Left colon (tissue), 2 donors: ENCODE results near the gene TSPAN9. TPM values are rescaled to one million over a fixed set of nuclear protein-coding genes. Genes with fewer than 3 reads are reported as not detected.

Experiments
- ATAC-seq: fragments of 200-7000 bp; cut with Tn5 transposase; one replicate; pipeline ENCODE4 v1.9.1; 2020; ENCODE audit warnings: mild to moderate bottlenecking, moderate library complexity
- DNase-seq, 2 donors: peaks; one replicate each; pipeline ENCODE4 v3.0.0-alpha.2; 2020
- intact Hi-C, 2 donors: fragments of 100-400 bp; cut with DNase I in 1 of 2; cut with micrococcal nuclease in 1 of 2; formaldehyde crosslinking; loops; one replicate each; pipeline versions ENCODE4 v1.11.2 to v1.14.0; 2022; cut with DNase I, micrococcal nuclease
- total RNA-seq, 2 donors: library from RNA; stranded (reverse); fragmentation: NEBNext Ultra II Directional; extraction: Animal tissue kit (Norgen Biotek cat#: 25700); gene quantifications; one replicate each; pipeline ENCODE4 v1.2.1, GENCODE V29; 2021
- donor health status: DM: no; HTN: no; CAD: no.
- donor health status: DM: yes; HTN: yes; CAD: no.

The TSPAN9 gene
- total RNA-seq, 2 donors from 2014 or later: 7.1 to 9.6 TPM

- no peak for ATAC-seq
- no peak for DNase-seq
- intact Hi-C loops: no loop called here
Measured at GRCh38 chr12:3219233-3219632, 142.1 kb downstream of the TSPAN9 start.

DNA sequence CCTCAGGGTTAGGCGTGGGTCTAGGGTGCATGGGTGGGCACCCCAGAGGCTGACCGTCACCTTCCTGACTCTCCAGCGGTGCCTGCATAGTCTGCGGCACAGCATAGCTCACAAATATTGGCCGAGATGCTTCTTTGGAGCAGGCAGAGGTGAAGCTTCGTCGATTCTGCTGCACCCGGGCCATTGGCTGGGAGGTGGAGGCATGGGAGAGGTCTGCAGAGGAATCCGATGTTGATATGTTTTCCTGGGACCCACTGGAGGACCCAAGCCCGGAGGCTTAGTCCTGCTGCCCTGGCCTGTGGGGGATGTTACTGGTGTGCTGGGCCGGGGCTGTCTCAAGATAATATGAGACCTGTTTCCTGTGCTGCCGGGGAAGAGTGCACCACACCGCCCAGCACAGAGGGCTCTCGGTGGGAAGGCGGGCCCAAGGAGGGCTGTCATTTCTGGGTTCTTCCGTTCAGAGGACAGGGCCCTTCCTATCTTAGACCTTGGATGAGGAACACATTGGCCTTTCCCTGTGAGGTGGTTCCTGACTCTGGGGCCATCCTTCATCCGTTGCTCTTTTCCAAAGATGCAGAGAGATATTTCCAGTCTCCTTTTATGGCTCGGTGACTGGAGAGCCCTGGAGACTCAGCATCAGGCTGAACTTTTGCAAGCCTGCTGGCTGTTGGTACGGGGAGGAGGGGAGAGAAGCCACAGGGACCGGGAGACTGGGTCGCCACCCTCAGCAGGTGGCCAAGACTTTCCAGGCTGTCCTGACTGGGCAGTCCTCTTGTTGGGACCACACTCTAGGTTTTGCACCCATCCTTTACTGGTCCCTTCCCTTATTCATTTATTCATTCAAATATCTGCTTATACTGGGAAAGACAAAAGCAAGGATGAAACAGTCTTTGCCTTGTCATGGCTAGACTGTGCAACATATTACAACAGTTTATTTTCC, 143.5 kb downstream of the TSPAN9 start:
- DNase-seq: no peak
- no peak for ATAC-seq
- intact Hi-C loops: no loop called here

DNA sequence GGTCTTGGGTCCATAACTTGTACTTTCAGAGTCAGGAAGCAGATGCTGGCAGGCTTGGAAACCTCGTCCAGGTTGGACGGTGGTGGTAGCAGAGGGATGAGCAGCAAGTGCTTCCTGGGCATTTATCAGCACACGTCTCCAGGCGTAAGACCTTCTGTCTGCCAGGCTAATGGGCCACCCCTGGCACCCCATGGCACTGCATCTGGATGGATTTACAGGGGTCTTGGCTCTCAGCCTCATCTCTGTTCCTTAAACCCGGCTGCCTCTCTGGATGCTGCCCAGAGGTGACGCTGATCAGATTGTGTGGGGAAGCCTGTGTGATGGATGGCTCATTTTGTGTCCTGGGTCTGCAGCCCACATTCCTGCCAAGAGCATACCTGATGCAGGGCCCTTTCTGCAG, 145.1 kb downstream of the TSPAN9 start:
- no peak for ATAC-seq
- no peak for DNase-seq
- intact Hi-C loops: no loop called here

DNA sequence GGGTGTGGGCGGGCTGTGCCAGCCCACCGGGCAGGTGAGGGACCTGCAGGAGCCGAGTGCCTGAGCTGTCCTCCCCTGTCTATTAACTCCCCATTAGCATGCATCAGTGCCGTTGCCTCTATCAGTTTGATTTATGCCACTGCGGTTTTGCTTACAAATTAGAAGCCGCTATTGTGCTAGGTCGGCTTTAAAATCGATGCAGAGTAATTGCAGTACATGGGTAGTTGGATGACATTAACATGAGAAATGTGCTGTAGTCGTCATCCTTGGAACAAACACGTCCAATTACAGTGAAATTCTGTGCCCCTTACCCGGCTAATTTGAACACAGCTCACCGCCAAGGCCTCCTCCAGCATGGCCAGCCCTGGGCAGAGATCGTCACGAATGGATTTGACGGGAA, 145.8 kb downstream of the TSPAN9 start:
- DNase-seq (no peak), ATAC-seq (no peak)
- intact Hi-C loops: no loop called here

DNA sequence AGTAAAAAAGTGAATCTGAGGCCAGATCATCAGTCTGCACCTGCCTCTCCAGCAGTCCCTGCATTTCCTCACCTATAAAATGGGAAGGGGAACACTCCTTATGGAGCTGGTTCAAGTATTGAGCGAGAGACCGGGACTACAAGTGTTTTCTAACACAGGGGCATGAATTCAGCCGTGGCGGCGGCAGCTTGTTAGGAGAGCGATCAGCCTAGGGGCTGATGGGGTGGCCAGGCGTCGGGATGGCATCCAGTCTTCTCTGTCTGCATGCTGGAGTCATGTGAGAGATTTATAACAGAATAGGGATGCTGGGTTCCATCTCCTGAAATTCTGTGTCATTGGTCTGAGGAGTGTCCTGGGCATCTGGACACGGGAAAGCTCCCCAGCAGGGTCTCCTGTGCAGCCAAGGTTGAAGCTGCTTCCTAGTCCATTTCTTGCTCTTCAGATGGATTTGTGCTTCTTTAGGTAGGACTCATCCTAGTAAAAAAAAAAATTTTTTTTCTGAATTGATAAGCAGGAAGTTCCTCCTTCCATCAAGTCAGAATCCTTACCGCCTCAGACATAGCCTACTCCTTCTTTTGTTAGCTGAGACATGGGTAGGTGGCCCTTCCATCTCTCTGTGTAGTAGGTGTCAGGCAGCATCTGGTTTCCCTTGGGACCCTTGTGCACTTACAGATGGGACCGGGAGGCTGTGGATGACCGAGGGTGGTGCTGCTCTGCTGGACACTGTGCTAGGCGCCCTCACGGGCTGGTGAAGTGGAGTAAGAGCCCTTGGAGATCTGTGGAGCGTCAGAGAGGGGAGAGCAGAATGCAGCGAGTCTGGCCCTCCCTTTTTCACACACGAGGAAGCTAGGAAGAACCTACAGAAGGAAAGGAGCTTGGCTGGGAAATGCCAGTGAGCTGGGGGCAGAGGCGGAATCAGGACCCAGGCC, 146.7 kb downstream of the TSPAN9 start:
- ATAC-seq (no peak), DNase-seq (no peak)
- intact Hi-C loops: no loop called here

- intact Hi-C loops: no loop called here
- ATAC-seq (no peak), DNase-seq (no peak)
Measured at GRCh38 chr12:3224530-3224903, 147.3 kb downstream of the TSPAN9 start.

- intact Hi-C loops: no loop called here
- no peak for ATAC-seq
- no peak for DNase-seq
Measured at GRCh38 chr12:3225154-3225795, 148.1 kb downstream of the TSPAN9 start.

GRCh38 chr12:3225796-3226180, 148.6 kb downstream of the TSPAN9 start:
- intact Hi-C loops: no loop called here
- ATAC-seq (no peak), DNase-seq (no peak)

- intact Hi-C loops: no loop called here
- ATAC-seq (no peak), DNase-seq (no peak)
Measured at GRCh38 chr12:3226264-3226663, 149.1 kb downstream of the TSPAN9 start.

DNA sequence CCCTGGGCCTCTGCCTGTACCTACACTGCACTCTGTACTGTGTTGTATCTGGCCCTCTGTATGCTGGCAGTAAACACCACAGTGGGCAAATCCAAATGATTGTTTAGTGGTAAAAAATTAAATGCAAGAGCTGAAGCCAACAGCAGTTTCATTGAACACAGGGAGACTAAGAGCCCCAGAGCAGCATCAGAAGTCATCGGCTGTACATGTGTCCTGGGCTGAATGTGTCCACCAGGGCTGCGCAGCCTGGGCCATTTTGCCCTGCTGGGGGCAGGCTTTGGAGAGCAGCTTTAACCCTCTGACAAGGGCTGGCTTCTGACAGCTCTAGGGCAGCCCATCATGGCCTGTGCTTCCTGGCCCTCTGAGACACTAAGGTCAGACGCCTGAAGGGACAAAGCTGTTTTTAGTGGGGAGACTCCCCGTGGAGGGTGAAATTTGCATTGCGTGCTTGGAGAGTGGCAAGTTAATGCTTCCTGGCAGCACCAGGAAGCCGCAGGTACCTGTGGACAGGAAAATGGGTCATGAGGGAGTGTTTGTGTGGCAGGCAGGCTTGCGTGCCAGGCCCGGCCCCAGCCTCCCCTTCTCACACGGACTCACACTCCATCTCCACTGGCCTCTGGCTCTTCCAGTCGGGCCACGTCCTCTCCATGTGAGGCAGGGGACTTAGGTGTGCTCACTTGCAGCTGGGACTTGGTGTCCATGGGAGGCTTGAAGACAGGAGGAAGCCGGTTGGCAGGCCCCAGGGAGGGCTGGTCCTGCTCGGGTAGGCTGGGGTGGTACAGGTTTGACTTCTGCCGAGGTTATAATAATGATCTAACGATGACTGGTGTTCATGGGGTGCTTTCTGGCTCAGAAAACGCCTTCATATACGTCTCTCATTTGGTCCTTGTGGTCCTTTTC, 150.1 kb downstream of the TSPAN9 start:
- DNase-seq (no peak), ATAC-seq (no peak)
- intact Hi-C loops: no loop called here

DNA sequence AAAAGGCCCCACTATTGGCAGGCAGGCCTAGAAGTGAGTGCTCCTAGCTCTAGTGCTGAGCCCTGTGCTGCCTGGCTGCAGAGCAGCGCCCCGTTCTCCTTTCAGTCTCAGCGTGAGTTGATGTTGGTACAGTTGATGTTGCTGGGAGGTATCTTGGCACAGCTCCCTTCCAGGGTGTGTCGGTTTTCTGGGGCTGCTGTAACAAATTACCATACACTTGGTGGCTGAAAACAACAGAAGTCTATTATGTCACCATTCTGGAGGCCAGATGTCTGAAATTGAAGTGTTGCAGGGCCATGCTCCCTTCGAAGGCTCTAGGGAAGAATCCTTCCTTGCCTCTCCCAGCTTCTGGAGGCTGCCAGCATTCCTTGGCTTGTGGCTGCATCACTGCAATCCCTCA, 151.4 kb downstream of the TSPAN9 start:
- intact Hi-C loops: no loop called here
- DNase-seq: no peak
- ATAC-seq: no peak

DNA sequence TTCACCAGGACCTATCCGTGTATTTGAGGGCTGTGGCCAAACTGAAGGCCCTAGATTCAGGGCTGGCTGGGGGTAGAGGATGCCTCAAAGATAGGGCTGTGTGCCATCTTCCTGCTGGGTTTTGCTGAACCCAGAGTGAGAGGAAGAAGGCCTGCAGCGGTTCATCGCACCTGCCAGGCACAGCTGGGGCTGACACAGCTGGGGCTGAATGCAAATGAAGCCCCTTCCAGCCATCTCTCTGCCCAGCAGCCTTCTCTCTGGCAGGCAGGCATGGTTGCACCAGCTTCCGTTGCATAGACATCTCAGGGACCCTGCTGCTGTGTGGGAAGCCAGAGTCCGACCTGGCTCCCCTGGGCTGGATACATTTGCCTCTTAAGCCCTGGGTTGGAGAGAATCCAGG, 152.4 kb downstream of the TSPAN9 start:
- DNase-seq: no peak
- intact Hi-C loops: no loop called here
- ATAC-seq: no peak

- DNase-seq: no peak
- ATAC-seq: no peak
- intact Hi-C loops: no loop called here
Measured at GRCh38 chr12:3230758-3231375, 153.7 kb downstream of the TSPAN9 start.

DNA sequence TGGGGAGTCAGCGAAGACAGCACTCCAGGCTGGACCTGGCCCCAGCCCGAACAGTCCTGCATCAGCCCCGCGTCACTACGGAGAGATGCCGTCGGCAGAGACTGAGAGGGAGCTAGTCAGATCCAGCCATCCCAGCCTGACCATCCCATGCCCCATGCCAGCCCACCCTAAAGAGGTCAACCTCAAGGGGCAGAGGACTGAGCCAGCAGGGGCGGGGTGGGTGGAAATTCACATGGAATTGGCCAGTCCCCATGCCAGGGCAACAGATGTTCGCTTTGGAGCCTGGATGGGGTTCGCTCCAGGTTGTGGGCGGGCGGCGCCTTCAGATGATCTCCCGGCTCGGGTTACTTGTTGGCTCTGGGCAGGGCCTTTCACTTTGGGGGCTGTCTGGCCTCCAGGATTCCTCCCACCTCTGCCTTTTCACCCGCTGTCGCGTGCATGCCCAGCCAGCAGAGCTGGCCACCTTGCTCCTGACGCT, 154.3 kb downstream of the TSPAN9 start:
- DNase-seq (no peak), ATAC-seq (no peak)
- intact Hi-C loops: no loop called here

- ATAC-seq (peak; percentile 86), DNase-seq (no peak)
- intact Hi-C loops: no loop called here
Measured at GRCh38 chr12:3233797-3234196, 156.6 kb downstream of the TSPAN9 start.

GRCh38 chr12:3236345-3237187, 159.4 kb downstream of the TSPAN9 start:
- ATAC-seq (peak; percentile 83), DNase-seq (peak in 1 of 2 donors; percentile 23)
- intact Hi-C loops: no loop called here

- DNase-seq (no peak), ATAC-seq (no peak)
- intact Hi-C loops: no loop called here
Measured at GRCh38 chr12:3238196-3238595, 161.0 kb downstream of the TSPAN9 start.
